ENCODE results near the gene BNIPL.

Gene BNIPL

GRCh38 chr1:151000408-151000807, 36.0 kb upstream of the BNIPL start:
- Histone ChIP-seq H3K4me3 (ENCODE audit: insufficient read depth, low read depth, low read length) (no peak overlapping the region), H3K9me3 (ENCODE audit: control insufficient read depth, low read length) (no peaks in the 10 kb centered on the region), H3K27me3 (ENCODE audit: control insufficient read depth, insufficient read depth, low read length, poor library complexity, severe bottlenecking) (no peaks in the 10 kb centered on the region), H3K27ac (ENCODE audit: insufficient read depth, low read depth, low read length, poor library complexity, severe bottlenecking) (no peak overlapping the region), H3K4me1 (ENCODE audit: control insufficient read depth, insufficient read depth, low read length) (peaks cover 3% of the 10 kb centered on the region), H3K36me3 (ENCODE audit: control insufficient read depth, insufficient read depth, low read length) (no peaks in the 10 kb centered on the region)
- WGBS, 2 experiments: 91 to 92% methylated on average over 3 of the region's 3 CpGs

GRCh38 chr1:151001602-151002001, 34.8 kb upstream of the BNIPL start:
- H3K27me3 ChIP-seq (ENCODE audit: control insufficient read depth, insufficient read depth, low read length, poor library complexity, severe bottlenecking): no peaks in the 10 kb centered on the region
- no peak overlapping the region for H3K4me3 ChIP-seq (ENCODE audit: insufficient read depth, low read depth, low read length)
- H3K36me3 ChIP-seq (ENCODE audit: control insufficient read depth, insufficient read depth, low read length): no peaks in the 10 kb centered on the region
- no peaks in the 10 kb centered on the region for H3K9me3 ChIP-seq (ENCODE audit: control insufficient read depth, low read length)
- WGBS, 2 experiments: 88 to 90% methylated on average over 4 of the region's 4 CpGs
- H3K27ac ChIP-seq (ENCODE audit: insufficient read depth, low read depth, low read length, poor library complexity, severe bottlenecking): no peak overlapping the region
- peaks cover 9% of the 10 kb centered on the region for H3K4me1 ChIP-seq (ENCODE audit: control insufficient read depth, insufficient read depth, low read length)

GRCh38 chr1:151002051-151002450, 34.3 kb upstream of the BNIPL start:
- WGBS, 2 experiments: 93 to 98% methylated on average over 3 of the region's 3 CpGs

GRCh38 chr1:151002611-151003010, 33.8 kb upstream of the BNIPL start:
- Histone ChIP-seq H3K27me3 (ENCODE audit: control insufficient read depth, insufficient read depth, low read length, poor library complexity, severe bottlenecking) (no peaks in the 10 kb centered on the region), H3K4me1 (ENCODE audit: control insufficient read depth, insufficient read depth, low read length) (peaks cover 9% of the 10 kb centered on the region), H3K27ac (ENCODE audit: insufficient read depth, low read depth, low read length, poor library complexity, severe bottlenecking) (no peak overlapping the region), H3K36me3 (ENCODE audit: control insufficient read depth, insufficient read depth, low read length) (no peaks in the 10 kb centered on the region), H3K9me3 (ENCODE audit: control insufficient read depth, low read length) (no peaks in the 10 kb centered on the region), H3K4me3 (ENCODE audit: insufficient read depth, low read depth, low read length) (no peak overlapping the region)
- WGBS, 2 experiments: 78 to 82% methylated on average over 2 of the region's 2 CpGs

More at GRCh38 chr1:151002051-151002450, 34.3 kb upstream of the BNIPL start:
- no peaks in the 10 kb centered on the region for H3K9me3 ChIP-seq (ENCODE audit: control insufficient read depth, low read length)
- no peak overlapping the region for H3K27ac ChIP-seq (ENCODE audit: insufficient read depth, low read depth, low read length, poor library complexity, severe bottlenecking)
- H3K36me3 ChIP-seq (ENCODE audit: control insufficient read depth, insufficient read depth, low read length): no peaks in the 10 kb centered on the region
- H3K27me3 ChIP-seq (ENCODE audit: control insufficient read depth, insufficient read depth, low read length, poor library complexity, severe bottlenecking): no peaks in the 10 kb centered on the region
- H3K4me1 ChIP-seq (ENCODE audit: control insufficient read depth, insufficient read depth, low read length): peaks cover 9% of the 10 kb centered on the region
- H3K4me3 ChIP-seq (ENCODE audit: insufficient read depth, low read depth, low read length): no peak overlapping the region

GRCh38 chr1:151003180-151003579, 33.2 kb upstream of the BNIPL start:
- peaks cover 9% of the 10 kb centered on the region for H3K4me1 ChIP-seq (ENCODE audit: control insufficient read depth, insufficient read depth, low read length)
- H3K27ac ChIP-seq (ENCODE audit: insufficient read depth, low read depth, low read length, poor library complexity, severe bottlenecking): no peak overlapping the region
- no peaks in the 10 kb centered on the region for H3K36me3 ChIP-seq (ENCODE audit: control insufficient read depth, insufficient read depth, low read length)
- no peaks in the 10 kb centered on the region for H3K27me3 ChIP-seq (ENCODE audit: control insufficient read depth, insufficient read depth, low read length, poor library complexity, severe bottlenecking)
- H3K9me3 ChIP-seq (ENCODE audit: control insufficient read depth, low read length): no peaks in the 10 kb centered on the region
- no peak overlapping the region for H3K4me3 ChIP-seq (ENCODE audit: insufficient read depth, low read depth, low read length)

GRCh38 chr1:151005729-151006319, 30.6 kb upstream of the BNIPL start:
- Histone ChIP-seq H3K27me3 (ENCODE audit: control insufficient read depth, insufficient read depth, low read length, poor library complexity, severe bottlenecking) (no peaks in the 10 kb centered on the region), H3K4me3 (ENCODE audit: insufficient read depth, low read depth, low read length) (peak overlapping the region; percentile 38), H3K27ac (ENCODE audit: insufficient read depth, low read depth, low read length, poor library complexity, severe bottlenecking) (no peak overlapping the region), H3K9me3 (ENCODE audit: control insufficient read depth, low read length) (no peaks in the 10 kb centered on the region), H3K4me1 (ENCODE audit: control insufficient read depth, insufficient read depth, low read length) (peaks cover 9% of the 10 kb centered on the region), H3K36me3 (ENCODE audit: control insufficient read depth, insufficient read depth, low read length) (no peaks in the 10 kb centered on the region)
- WGBS, 2 experiments: 77 to 80% methylated on average over 3 of the region's 4 CpGs

GRCh38 chr1:151006327-151007052, 29.9 kb upstream of the BNIPL start, which contains the start of gene MINDY1:
MINDY1 (minus strand) TSS chr1:151006902; CDS start chr1:151002617, 4,285 bp downstream.
- H3K27ac ChIP-seq (ENCODE audit: insufficient read depth, low read depth, low read length, poor library complexity, severe bottlenecking): peak within 1 kb of the TSS; percentile 93
- H3K27me3 ChIP-seq (ENCODE audit: control insufficient read depth, insufficient read depth, low read length, poor library complexity, severe bottlenecking): no peaks in the 10 kb centered on the region
- no peaks in the 10 kb centered on the region for H3K36me3 ChIP-seq (ENCODE audit: control insufficient read depth, insufficient read depth, low read length)
- H3K9me3 ChIP-seq (ENCODE audit: control insufficient read depth, low read length): no peaks in the 10 kb centered on the region
- H3K4me3 ChIP-seq (ENCODE audit: insufficient read depth, low read depth, low read length): peak within 1 kb of the TSS; percentile 87
- peaks cover 9% of the 10 kb centered on the region for H3K4me1 ChIP-seq (ENCODE audit: control insufficient read depth, insufficient read depth, low read length)
- 16% methylated on average over 18 of the region's 18 CpGs for WGBS, 2 experiments

GRCh38 chr1:151007853-151008243, 28.5 kb upstream of the BNIPL start:
- Histone ChIP-seq H3K9me3 (ENCODE audit: control insufficient read depth, low read length) (no peaks in the 10 kb centered on the region), H3K4me1 (ENCODE audit: control insufficient read depth, insufficient read depth, low read length) (peaks cover 9% of the 10 kb centered on the region), H3K4me3 (ENCODE audit: insufficient read depth, low read depth, low read length) (peak overlapping the region; percentile 87), H3K27ac (ENCODE audit: insufficient read depth, low read depth, low read length, poor library complexity, severe bottlenecking) (peak overlapping the region; percentile 93), H3K36me3 (ENCODE audit: control insufficient read depth, insufficient read depth, low read length) (no peaks in the 10 kb centered on the region), H3K27me3 (ENCODE audit: control insufficient read depth, insufficient read depth, low read length, poor library complexity, severe bottlenecking) (no peaks in the 10 kb centered on the region)
- 52 to 53% methylated on average over 4 of the region's 4 CpGs for WGBS, 2 experiments

GRCh38 chr1:151008244-151009205, 27.9 kb upstream of the BNIPL start, which contains the start of gene PRUNE1:
PRUNE1 (plus strand) TSS chr1:151008449; CDS start chr1:151008633, 184 bp downstream.
- Histone ChIP-seq H3K36me3 (ENCODE audit: control insufficient read depth, insufficient read depth, low read length) (no peaks in the 10 kb centered on the region), H3K27me3 (ENCODE audit: control insufficient read depth, insufficient read depth, low read length, poor library complexity, severe bottlenecking) (no peaks in the 10 kb centered on the region), H3K4me3 (ENCODE audit: insufficient read depth, low read depth, low read length) (peak within 1 kb of the TSS; percentile 87), H3K27ac (ENCODE audit: insufficient read depth, low read depth, low read length, poor library complexity, severe bottlenecking) (peak within 1 kb of the TSS; percentile 93), H3K9me3 (ENCODE audit: control insufficient read depth, low read length) (no peaks in the 10 kb centered on the region), H3K4me1 (ENCODE audit: control insufficient read depth, insufficient read depth, low read length) (peaks cover 9% of the 10 kb centered on the region)
- WGBS, 2 experiments: 2 to 4% methylated on average over 69 of the region's 69 CpGs

GRCh38 chr1:151009206-151009587, 27.2 kb upstream of the BNIPL start:
- Histone ChIP-seq H3K4me1 (ENCODE audit: control insufficient read depth, insufficient read depth, low read length) (peaks cover 9% of the 10 kb centered on the region), H3K36me3 (ENCODE audit: control insufficient read depth, insufficient read depth, low read length) (no peaks in the 10 kb centered on the region), H3K27me3 (ENCODE audit: control insufficient read depth, insufficient read depth, low read length, poor library complexity, severe bottlenecking) (no peaks in the 10 kb centered on the region), H3K4me3 (ENCODE audit: insufficient read depth, low read depth, low read length) (peak overlapping the region; percentile 87), H3K9me3 (ENCODE audit: control insufficient read depth, low read length) (no peaks in the 10 kb centered on the region), H3K27ac (ENCODE audit: insufficient read depth, low read depth, low read length, poor library complexity, severe bottlenecking) (no peak overlapping the region)
- 78 to 79% methylated on average over 3 of the region's 3 CpGs for WGBS, 2 experiments
